Vagina (tissue), 2 donors: ENCODE measurements around the gene C12orf56.

ENCODE experiments used
- CTCF ChIP-seq, 3 experiments: fragments of 450-650 bp in 2 of 3; fragments of 200-600 bp in 1 of 3; sonication (generic) in 1 of 3; IDR thresholded peaks; one replicate each; pipeline ENCODE4 v1.5.1; 2017 to 2019; ENCODE audit warnings: antibody characterized with exemption in 3 of 3, mild to moderate bottlenecking in 2 of 3, moderate library complexity in 2 of 3
- POLR2A ChIP-seq, 2 donors: fragments of 450-650 bp; IDR thresholded peaks; one replicate each; pipeline ENCODE4 v1.6.1; 2017; ENCODE audit warnings: antibody characterized with exemption in 2 of 2, mild to moderate bottlenecking in 2 of 2, moderate library complexity in 2 of 2
- POLR2AphosphoS5 ChIP-seq, 2 donors: sonication (generic); formaldehyde crosslinking; IDR thresholded peaks; one replicate each; pipeline ENCODE4 v1.9.0; 2017; ENCODE audit warnings: antibody characterized with exemption in 2 of 2, mild to moderate bottlenecking in 2 of 2, low read depth in 1 of 2; ENCODE audit not compliant: insufficient read depth in 1 of 2

GRCh38 chr12:64385468-64385867 lies 5.1 kb downstream of the C12orf56 start:
- no peak for TF ChIP-seq CTCF (IDR thresholded peaks at IDR 0.05)
- no peak for TF ChIP-seq POLR2A (IDR thresholded peaks at IDR 0.05)
- no peak for TF ChIP-seq POLR2AphosphoS5 (IDR thresholded peaks at IDR 0.05; ENCODE audit: insufficient read depth in 1 of 2, low read depth in 1 of 2)
